D721Med (cell line): Measurements from ENCODE around the gene TMED10.
"Not testable (repeated sequence)": the region's sequence is repeated elsewhere in the genome, so short reads cannot be mapped to it uniquely, and the experiment has no call there.

Source experiments
- DNase-seq: peaks from one replicate; pipeline ENCODE4 v3.0.0; 2011; ENCODE audit warnings: low spot score; ENCODE audit not compliant: insufficient read length
- FAIRE-seq: peaks from 2 replicates; lab custom pipeline; 2011; peaks lifted over from hg19 to GRCh38; lab: Jason Lieb, UNC
- TF ChIP-seq, protein P1 (sequence below): IDR thresholded peaks from 2 replicates; pipeline ENCODE4 v1.5.1; 2012; ENCODE audit warnings: mild to moderate bottlenecking, control low read depth; ENCODE audit not compliant: insufficient read depth; ENCODE audit errors: missing control alignments

The TMED10 gene

DNA sequence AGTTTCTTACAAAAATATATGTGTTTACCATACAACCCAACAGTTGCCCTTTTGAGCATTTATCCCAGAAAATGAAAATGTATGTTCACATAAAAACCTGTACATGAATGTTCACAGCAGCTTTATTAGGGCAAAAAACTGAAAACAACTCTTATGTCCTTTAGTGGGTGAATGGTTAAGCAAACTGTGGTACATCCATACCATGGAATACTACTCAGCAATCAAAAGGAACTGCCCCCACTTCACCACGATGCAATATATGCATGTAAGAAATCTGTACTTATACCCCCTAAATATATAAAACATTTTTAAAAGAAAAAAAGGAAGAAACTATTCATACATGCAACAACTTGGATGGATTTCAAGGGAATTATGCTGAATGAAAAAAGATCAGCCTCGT lies 42.8 kb downstream of the TMED10 start:
- DNase-seq (no peak), FAIRE-seq (no peak)
- TF ChIP-seq, protein P1, sequence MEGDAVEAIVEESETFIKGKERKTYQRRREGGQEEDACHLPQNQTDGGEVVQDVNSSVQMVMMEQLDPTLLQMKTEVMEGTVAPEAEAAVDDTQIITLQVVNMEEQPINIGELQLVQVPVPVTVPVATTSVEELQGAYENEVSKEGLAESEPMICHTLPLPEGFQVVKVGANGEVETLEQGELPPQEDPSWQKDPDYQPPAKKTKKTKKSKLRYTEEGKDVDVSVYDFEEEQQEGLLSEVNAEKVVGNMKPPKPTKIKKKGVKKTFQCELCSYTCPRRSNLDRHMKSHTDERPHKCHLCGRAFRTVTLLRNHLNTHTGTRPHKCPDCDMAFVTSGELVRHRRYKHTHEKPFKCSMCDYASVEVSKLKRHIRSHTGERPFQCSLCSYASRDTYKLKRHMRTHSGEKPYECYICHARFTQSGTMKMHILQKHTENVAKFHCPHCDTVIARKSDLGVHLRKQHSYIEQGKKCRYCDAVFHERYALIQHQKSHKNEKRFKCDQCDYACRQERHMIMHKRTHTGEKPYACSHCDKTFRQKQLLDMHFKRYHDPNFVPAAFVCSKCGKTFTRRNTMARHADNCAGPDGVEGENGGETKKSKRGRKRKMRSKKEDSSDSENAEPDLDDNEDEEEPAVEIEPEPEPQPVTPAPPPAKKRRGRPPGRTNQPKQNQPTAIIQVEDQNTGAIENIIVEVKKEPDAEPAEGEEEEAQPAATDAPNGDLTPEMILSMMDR, result no peak

- FAIRE-seq (peak; percentile 97), DNase-seq (peak; percentile 33)
- TF ChIP-seq, protein P1, result peak; percentile 90
Observed at GRCh38 chr14:75132382-75133086, 43.9 kb downstream of the TMED10 start.

DNA sequence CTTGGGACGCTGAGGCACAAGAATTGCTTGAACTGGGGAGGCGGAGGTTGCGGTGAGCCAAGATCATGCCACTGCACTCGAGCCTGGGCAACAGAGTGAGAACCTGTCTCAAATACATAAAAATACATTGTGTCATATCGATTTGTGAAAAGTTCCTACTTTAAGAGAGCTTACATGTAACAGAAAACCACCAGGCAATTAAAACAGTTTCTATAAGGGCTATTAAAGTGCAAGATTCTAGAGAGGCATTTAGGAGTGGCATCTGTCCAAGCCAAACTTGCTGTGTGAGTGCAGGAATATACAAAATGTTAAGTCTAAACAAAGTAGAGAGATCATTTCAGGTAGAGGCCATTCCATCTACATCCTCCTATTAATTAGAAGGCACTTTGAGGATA lies 47.8 kb downstream of the TMED10 start:
- no peak for DNase-seq
- FAIRE-seq, result no peak
- TF ChIP-seq, protein P1, result no peak

DNA sequence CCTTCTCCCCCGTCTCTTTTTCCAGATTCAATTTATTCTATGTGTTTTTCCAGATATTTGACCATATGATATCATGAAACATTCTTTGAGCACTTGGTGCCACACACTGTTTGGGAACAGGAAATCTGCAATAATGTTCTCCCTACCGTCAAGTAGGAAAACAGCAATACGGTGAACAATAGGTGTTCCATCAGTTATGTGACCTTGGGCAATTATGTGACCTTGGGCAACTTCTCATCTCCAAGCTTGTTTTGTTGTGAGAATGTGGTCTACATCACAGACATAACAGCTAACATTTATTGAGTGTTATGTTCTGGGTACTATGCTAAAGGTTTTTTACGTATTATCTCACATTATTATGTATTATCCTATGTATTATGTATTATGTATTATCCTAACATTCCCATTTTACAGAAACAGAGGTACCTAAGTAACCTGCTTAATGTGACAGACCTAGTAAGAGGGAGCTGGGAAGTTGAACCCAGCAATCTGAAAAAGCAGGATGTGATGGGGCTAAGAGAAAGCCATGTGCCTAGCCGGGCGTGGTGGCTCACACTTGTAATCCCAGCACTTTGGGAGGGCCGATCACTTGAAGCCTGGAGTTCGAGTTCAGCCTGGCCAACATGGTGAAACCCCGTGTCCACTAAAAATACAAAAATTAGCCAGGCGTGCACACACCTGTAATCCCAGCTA lies 48.4 kb downstream of the TMED10 start:
- TF ChIP-seq, protein P1, result no peak
- DNase-seq (no peak), FAIRE-seq (no peak)

GRCh38 chr14:75127474-75127820 lies 49.0 kb downstream of the TMED10 start:
- not testable (repeated sequence) for FAIRE-seq, DNase-seq

DNA sequence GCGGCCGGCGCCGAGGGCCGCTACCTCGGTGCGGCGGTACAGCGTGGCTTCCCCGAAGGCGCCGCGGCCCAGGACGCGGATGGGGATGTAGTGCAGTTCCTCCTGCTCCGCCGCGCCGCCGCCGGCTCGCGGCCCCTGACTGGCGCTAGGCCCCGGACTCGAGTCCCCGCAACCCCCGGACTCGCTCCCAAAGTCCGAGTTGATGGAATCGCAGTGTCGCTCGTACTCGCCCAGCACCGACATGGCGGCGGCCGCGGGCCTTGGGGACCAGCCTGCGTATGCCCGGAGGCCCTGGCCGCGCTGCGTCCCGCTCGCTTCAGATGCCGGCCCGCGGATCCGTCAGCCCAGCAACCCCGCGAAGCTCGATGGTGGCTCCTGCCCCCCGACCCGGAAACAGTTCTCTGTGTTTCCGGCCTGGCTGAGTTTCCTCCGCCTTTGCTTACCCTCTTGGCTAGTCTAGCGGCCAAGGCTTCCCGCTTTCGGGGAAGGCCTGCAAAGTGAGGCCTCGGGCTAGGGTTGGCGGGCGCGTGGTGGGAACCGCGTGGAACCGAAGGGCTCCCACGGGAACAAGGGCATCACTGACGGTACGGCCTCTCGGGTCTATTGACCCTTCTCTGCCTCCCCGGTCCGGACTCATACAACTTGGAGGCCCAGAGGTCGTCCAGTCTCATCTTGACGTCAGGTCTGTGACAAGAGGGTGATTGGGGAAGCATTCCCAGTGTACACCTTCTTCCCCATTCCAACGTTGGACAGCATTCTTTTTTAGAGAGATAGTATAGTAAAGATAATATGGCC lies 49.5 kb downstream of the TMED10 start, which contains the start of gene NEK9:
NEK9 (minus strand) TSS at position 370 of the 795 bp plus-strand sequence; CDS start at position 243, 127 bp downstream.
- DNase-seq (peak; percentile 86), FAIRE-seq (no peak)
- TF ChIP-seq, protein P1, result no peak

- FAIRE-seq, result no peak
- TF ChIP-seq, protein P1, result no peak
- DNase-seq, result no peak
Observed at GRCh38 chr14:75126121-75126544, 50.3 kb downstream of the TMED10 start.
